ENCODE results near the gene TENT4A. TPM values are rescaled to one million over a fixed set of nuclear protein-coding genes. Genes with fewer than 3 reads are reported as not detected.
A peak's percentile ranks its signal among the peaks of the same experiment; 100 is the strongest.

The TENT4A gene
- total RNA-seq, 1 donor from 2014 or later = 39.4 TPM

DNA sequence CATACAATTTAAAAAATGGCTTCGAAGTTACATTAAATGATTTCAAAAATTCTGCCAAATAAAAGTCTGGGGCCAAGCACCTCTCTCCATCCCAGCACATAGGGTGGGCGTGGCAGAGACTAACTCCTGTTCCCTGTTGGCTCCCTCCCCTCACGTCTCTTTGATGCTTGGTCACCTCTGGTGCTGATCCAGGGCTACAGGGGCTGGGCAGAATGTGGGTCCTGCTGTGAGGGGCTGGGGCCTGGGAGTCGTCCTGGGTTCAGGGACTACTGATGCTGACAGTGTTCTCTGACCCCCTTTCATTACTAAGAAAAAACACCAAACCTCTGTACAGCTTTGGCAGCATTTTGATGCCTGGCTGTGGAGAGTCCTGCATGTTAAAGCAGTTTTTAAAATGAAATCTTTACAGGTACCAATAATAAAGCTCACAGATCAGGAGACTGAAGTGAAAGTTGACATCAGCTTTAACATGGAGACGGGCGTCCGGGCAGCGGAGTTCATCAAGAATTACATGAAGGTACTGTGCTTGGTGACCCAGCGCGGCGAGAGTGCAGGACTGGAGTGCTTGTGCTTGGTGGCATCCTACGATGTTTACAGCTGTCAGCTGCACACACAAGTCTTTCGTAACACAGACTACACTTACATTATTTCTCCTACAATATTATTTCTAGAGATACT, 29.0 kb downstream of the TENT4A start:
- H3K27ac Mint-ChIP-seq = no peak overlapping the region
- H3K9me3 Mint-ChIP-seq = no peaks in the 10 kb centered on the region
- no peak overlapping the region for H3K4me3 Mint-ChIP-seq (ENCODE audit: low read depth)
- H3K4me1 Mint-ChIP-seq (ENCODE audit: low read depth) = peaks cover 16% of the 10 kb centered on the region
- no peaks in the 10 kb centered on the region for H3K27me3 Mint-ChIP-seq (ENCODE audit: low read depth)
- peaks cover 69% of the 10 kb centered on the region for H3K36me3 Mint-ChIP-seq (ENCODE audit: low read depth)
- intact Hi-C loops (cut with micrococcal nuclease) = no loop called here
- DNase-seq (ENCODE audit: low spot score) = no peak

DNA sequence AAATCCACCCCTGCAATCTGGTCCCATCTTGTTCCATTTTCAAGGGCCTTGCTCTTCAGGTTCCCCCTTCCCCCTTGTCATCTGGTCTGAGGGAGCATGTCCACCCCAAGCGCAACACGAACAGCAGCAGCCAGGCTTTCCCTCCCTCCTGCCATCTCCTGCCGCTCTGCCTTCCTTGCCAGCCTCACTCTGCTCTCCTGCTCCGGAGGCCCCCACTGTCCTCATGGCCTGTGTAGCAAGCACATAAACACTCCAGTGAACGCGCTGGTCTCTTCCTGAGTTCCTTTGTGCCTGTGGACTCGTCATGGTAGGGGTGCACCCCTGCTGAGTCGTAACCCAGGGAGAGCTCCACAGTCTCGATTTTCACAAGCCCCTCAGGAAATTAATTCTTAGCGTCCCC, 29.9 kb downstream of the TENT4A start:
- Mint-ChIP-seq H3K4me1 (ENCODE audit: low read depth) (peaks cover 11% of the 10 kb centered on the region), H3K36me3 (ENCODE audit: low read depth) (peaks cover 70% of the 10 kb centered on the region), H3K9me3 (no peaks in the 10 kb centered on the region), H3K27me3 (ENCODE audit: low read depth) (no peaks in the 10 kb centered on the region), H3K27ac (no peak overlapping the region), H3K4me3 (ENCODE audit: low read depth) (no peak overlapping the region)
- intact Hi-C loops (cut with micrococcal nuclease) = no loop called here
- no peak for DNase-seq (ENCODE audit: low spot score)

DNA sequence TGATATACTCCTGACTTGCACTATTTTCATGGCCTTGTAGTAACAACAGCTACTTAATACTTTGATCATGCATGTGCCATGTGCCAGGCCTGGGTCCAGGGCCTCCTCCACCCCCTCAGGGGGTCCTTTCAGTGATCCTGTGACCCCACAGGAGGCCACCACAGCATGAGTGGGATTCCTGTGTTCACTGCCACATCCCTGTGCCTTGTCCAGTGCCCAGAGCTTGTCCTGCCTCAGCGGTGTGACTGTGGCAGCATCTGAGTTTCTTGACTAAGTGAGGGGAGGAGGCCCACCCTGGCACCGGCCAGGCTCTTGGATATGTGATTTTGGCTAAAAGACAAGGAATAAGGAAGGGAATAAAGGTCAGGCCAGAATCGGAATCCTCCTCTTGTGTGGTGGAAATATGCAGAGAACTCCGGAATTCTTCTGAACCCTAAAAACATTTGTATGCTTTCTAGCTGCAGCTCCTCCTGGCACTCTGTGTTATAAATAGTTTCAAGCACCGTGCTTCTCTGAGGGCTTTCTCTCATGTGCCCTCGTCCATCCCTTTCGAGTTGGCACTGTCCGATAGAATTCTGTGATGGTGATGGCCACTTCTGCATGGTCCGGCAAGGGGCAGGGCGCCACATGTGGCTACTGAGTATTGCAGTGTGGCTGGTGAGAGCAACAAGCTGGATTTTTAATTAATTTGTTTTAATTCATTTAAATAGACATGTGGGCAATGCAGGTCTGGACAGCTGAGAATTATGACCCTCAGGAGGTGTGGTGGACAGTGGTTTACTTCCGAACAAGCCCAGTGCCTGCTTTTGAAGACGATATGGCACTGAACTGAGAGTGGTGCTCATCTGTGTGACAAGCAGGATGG, 31.8 kb downstream of the TENT4A start:
- Mint-ChIP-seq H3K4me1 (ENCODE audit: low read depth) (peaks cover 14% of the 10 kb centered on the region), H3K27me3 (ENCODE audit: low read depth) (no peaks in the 10 kb centered on the region), H3K27ac (no peak overlapping the region), H3K4me3 (ENCODE audit: low read depth) (no peak overlapping the region), H3K36me3 (ENCODE audit: low read depth) (peaks cover 69% of the 10 kb centered on the region), H3K9me3 (no peaks in the 10 kb centered on the region)
- intact Hi-C loops (cut with micrococcal nuclease) = loop anchor here (1.0 to 2.0 kb wide), 2 partner anchors 16 to 112 kb away; partner anchors contain the start of genes NSUN2 and SRD5A1
- no peak for DNase-seq (ENCODE audit: low spot score)

DNA sequence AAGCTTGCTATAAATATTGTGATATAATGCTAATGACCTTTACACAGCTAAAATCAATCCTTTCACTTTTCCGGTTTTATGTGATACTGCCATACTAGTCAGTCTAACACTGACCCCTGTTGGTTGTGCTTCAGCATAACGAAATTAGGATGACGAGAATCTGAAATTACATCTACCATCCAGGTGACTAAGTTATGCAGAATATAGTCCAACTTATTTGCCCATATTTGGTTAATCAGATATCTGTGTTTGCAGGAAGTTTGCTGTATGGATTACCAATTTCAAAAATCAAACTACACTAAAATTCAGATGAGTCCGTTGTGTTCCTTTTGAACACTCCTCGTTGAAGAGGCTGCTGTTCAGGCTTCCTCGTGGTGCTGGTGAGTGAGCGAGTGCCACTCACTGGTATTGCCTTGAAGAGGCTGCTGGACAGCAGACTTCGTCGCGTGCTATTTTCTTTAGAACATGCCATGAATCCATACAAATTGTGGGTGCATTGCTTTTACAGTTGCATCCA, 32.5 kb downstream of the TENT4A start:
- H3K4me1 Mint-ChIP-seq (ENCODE audit: low read depth) = peaks cover 14% of the 10 kb centered on the region
- H3K4me3 Mint-ChIP-seq (ENCODE audit: low read depth) = no peak overlapping the region
- intact Hi-C loops (cut with micrococcal nuclease) = loop anchor here (1.0 to 2.0 kb wide), 2 partner anchors 17 to 112 kb away; partner anchors contain the start of genes NSUN2 and SRD5A1
- H3K36me3 Mint-ChIP-seq (ENCODE audit: low read depth) = peaks cover 68% of the 10 kb centered on the region
- no peaks in the 10 kb centered on the region for H3K27me3 Mint-ChIP-seq (ENCODE audit: low read depth)
- H3K27ac Mint-ChIP-seq = peak overlapping the region; percentile 42
- no peaks in the 10 kb centered on the region for H3K9me3 Mint-ChIP-seq
- no peak for DNase-seq (ENCODE audit: low spot score)

DNA sequence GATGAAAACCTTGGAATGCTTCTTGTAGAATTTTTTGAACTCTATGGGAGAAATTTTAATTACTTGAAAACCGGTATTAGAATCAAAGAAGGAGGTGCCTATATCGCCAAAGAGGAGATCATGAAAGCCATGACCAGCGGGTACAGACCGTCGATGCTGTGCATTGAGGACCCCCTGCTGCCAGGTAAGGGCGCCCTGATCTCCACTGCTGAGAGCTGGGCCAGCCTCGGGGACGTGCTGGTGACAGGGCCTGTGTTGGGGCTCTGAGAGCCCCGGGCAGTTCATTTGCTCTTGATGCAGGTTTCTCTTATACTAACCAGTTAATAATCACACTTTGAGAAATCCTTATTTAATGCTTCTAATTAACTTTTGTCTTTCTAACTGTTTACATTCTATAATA, 33.0 kb downstream of the TENT4A start:
- DNase-seq (ENCODE audit: low spot score) = no peak
- Mint-ChIP-seq H3K36me3 (ENCODE audit: low read depth) (peaks cover 69% of the 10 kb centered on the region), H3K27me3 (ENCODE audit: low read depth) (no peaks in the 10 kb centered on the region), H3K27ac (no peak overlapping the region), H3K4me1 (ENCODE audit: low read depth) (peaks cover 14% of the 10 kb centered on the region), H3K9me3 (no peaks in the 10 kb centered on the region), H3K4me3 (ENCODE audit: low read depth) (no peak overlapping the region)
- intact Hi-C loops (cut with micrococcal nuclease) = no loop called here

DNA sequence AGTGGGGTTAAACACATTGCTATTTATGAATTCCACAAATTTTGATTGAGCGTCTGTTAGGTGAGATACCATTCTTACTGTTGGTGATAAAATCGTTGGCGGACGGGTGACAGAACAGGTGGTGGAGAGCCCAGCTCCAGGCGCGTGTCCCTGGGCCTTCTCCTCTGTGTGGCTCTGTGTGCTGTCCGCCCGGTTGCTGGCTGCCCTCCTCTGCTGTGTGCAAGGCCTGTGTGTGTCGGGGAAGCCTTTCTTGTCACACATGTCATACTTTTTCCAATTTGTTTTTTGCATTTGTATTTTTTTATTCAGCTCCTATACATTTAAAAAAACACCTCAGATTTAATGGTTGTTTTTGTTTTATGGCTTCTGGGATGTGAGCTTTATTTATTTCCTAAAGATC, 33.9 kb downstream of the TENT4A start:
- no peak for DNase-seq (ENCODE audit: low spot score)
- no peaks in the 10 kb centered on the region for H3K27me3 Mint-ChIP-seq (ENCODE audit: low read depth)
- no peak overlapping the region for H3K4me3 Mint-ChIP-seq (ENCODE audit: low read depth)
- no peaks in the 10 kb centered on the region for H3K9me3 Mint-ChIP-seq
- intact Hi-C loops (cut with micrococcal nuclease) = no loop called here
- peaks cover 14% of the 10 kb centered on the region for H3K4me1 Mint-ChIP-seq (ENCODE audit: low read depth)
- H3K36me3 Mint-ChIP-seq (ENCODE audit: low read depth) = peaks cover 73% of the 10 kb centered on the region
- no peak overlapping the region for H3K27ac Mint-ChIP-seq

DNA sequence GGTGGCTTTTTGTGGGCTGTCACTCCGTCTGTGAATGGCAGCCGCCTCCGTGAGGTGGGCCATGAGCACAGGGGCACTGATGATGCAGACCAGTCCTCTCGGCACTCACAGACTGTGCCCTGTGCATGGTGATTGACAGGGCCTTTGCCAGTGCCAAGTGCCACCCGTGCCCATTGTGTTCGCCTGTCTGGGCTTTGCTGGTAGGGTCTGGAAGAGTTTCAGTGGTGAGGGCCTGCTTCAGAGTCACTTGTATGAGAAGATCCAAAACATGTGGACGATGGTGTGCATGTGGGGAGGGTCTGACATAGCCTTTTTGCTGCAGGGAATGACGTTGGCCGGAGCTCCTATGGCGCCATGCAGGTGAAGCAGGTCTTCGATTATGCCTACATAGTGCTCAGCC, 34.9 kb downstream of the TENT4A start:
- Mint-ChIP-seq H3K4me3 (ENCODE audit: low read depth) (no peak overlapping the region), H3K27me3 (ENCODE audit: low read depth) (no peaks in the 10 kb centered on the region), H3K9me3 (no peaks in the 10 kb centered on the region), H3K36me3 (ENCODE audit: low read depth) (peaks cover 81% of the 10 kb centered on the region), H3K4me1 (ENCODE audit: low read depth) (peaks cover 14% of the 10 kb centered on the region), H3K27ac (no peak overlapping the region)
- intact Hi-C loops (cut with micrococcal nuclease) = no loop called here
- no peak for DNase-seq (ENCODE audit: low spot score)

DNA sequence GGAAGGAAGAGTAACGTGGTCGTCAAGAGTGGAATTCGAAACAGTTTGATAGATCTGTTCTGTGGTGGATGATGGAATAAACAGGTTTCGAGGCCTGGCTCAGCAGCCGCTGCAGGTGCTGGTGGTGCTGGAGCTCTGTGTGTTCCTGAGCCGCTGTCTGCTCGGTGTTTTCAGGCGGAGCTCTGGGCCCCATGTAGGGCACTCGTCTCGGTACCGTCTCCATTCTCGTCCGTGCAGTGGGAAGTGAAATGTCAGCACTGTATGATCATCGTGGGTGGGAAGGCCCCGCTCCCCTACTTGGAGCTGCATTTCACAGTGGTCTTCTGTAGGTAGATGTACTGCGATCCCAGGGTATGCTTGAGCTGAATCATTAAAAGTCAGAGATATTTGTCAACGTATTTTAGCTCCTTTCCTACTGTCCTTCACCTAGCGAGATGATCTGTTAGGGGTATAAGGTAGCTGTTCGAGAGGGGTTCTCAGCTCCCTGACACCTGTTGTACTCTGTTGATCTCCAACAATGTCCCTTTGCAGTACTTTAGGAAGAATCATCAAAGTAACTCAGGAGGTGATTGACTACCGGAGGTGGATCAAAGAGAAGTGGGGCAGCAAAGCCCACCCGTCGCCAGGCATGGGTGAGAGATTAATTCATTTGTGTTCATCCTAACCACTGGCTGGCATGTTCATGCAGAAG, 35.9 kb downstream of the TENT4A start:
- H3K36me3 Mint-ChIP-seq (ENCODE audit: low read depth) = peaks cover 83% of the 10 kb centered on the region

DNA sequence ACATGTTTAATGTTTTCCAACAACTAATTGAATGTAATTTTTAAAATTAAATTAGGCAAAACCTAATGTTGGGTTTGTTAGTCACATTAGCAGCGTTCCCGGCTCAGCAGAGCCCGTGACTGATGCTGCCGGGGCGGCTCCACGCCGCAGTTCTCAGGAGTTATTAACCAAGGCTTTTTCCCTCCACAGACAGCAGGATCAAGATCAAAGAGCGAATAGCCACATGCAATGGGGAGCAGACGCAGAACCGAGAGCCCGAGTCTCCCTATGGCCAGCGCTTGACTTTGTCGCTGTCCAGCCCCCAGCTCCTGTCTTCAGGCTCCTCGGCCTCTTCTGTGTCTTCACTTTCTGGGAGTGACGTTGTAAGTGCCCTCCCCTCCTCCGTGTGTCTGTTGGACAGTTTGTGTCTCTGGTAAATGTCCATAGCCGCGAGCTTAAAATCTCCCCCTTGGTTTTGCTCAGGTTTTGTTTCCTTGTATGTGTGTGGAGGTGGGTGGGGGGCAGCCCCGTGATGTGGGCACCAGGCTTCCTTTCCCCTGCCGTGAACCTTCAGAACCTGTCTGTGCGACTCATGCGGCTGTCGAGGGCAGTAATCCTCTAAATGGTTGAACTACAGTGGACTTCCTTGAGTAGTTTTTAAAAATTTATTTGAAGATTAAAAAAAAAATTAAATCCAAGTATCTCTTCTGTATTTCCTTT, 37.1 kb downstream of the TENT4A start:
- H3K9me3 Mint-ChIP-seq = no peaks in the 10 kb centered on the region
- no peak overlapping the region for H3K27ac Mint-ChIP-seq
- H3K4me1 Mint-ChIP-seq (ENCODE audit: low read depth) = peaks cover 14% of the 10 kb centered on the region
- H3K36me3 Mint-ChIP-seq (ENCODE audit: low read depth) = peaks cover 85% of the 10 kb centered on the region
- H3K4me3 Mint-ChIP-seq (ENCODE audit: low read depth) = no peak overlapping the region
- DNase-seq (ENCODE audit: low spot score) = no peak
- intact Hi-C loops (cut with micrococcal nuclease) = no loop called here
- no peaks in the 10 kb centered on the region for H3K27me3 Mint-ChIP-seq (ENCODE audit: low read depth)

More for the DNA sequence above, 35.9 kb downstream of the TENT4A start:
- no peaks in the 10 kb centered on the region for H3K9me3 Mint-ChIP-seq
- intact Hi-C loops (cut with micrococcal nuclease) = no loop called here
- H3K4me1 Mint-ChIP-seq (ENCODE audit: low read depth) = peaks cover 14% of the 10 kb centered on the region
- DNase-seq (ENCODE audit: low spot score) = no peak
- no peak overlapping the region for H3K4me3 Mint-ChIP-seq (ENCODE audit: low read depth)
- H3K27ac Mint-ChIP-seq = peak overlapping the region; percentile 21
- H3K27me3 Mint-ChIP-seq (ENCODE audit: low read depth) = no peaks in the 10 kb centered on the region

DNA sequence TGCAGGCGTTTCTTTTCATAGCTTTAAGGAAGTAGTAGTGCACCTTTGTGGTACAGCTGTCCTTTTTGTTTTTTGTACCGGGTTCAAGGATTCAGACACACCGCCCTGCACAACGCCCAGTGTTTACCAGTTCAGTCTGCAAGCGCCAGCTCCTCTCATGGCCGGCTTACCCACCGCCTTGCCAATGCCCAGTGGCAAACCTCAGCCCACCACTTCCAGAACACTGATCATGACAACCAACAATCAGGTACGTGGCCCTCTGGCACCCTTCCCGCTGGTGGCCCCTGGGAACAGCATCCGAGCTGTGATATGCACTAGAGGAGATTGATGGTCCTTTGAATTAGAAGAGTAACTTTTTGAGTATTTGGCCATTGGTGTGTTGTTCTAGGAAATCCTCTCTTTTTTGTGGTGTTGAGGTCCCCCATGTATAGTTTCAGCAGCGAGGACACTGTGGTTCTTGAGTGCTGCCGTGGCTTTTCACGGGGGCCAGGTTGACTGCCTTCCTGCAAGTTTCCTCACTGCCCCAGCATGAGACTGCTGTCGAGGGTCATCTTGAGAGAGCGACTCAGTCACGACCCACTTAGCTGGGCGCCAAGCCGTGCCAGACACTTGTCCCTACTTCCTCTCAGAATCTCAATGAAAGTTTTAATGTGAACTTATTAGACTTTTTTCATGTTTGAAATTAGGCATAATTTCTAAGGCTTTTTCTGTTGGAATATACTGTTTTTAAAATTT, 37.9 kb downstream of the TENT4A start:
- H3K4me3 Mint-ChIP-seq (ENCODE audit: low read depth) = no peak overlapping the region
- H3K36me3 Mint-ChIP-seq (ENCODE audit: low read depth) = peaks cover 86% of the 10 kb centered on the region
- peaks cover 11% of the 10 kb centered on the region for H3K4me1 Mint-ChIP-seq (ENCODE audit: low read depth)
- no peaks in the 10 kb centered on the region for H3K9me3 Mint-ChIP-seq
- no peaks in the 10 kb centered on the region for H3K27me3 Mint-ChIP-seq (ENCODE audit: low read depth)
- no peak overlapping the region for H3K27ac Mint-ChIP-seq
- intact Hi-C loops (cut with micrococcal nuclease) = no loop called here
- DNase-seq (ENCODE audit: low spot score) = no peak

DNA sequence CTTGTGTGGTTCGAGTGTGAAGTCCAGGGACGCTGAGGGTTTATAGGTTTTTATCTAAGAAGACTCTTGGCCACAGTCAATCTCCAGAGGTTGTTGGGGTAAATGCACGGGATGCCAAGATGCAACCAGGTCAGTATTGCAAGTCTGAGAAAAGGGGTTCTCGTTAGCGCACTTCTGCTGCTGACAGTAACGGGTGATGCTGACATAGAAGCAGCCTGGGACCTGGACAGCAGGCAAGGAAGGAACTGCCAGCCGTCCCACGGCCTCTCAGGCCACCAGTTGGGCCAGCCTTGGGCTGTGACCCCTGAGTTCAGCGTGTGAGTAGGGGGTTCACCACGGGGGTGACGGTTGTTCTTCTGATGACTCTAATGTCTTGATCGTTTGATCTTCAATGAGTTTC, 39.0 kb downstream of the TENT4A start:
- no peak for DNase-seq (ENCODE audit: low spot score)
- peaks cover 86% of the 10 kb centered on the region for H3K36me3 Mint-ChIP-seq (ENCODE audit: low read depth)
- no peaks in the 10 kb centered on the region for H3K9me3 Mint-ChIP-seq
- H3K27me3 Mint-ChIP-seq (ENCODE audit: low read depth) = no peaks in the 10 kb centered on the region
- no peak overlapping the region for H3K27ac Mint-ChIP-seq
- no peak overlapping the region for H3K4me3 Mint-ChIP-seq (ENCODE audit: low read depth)
- peaks cover 11% of the 10 kb centered on the region for H3K4me1 Mint-ChIP-seq (ENCODE audit: low read depth)
- intact Hi-C loops (cut with micrococcal nuclease) = no loop called here

DNA sequence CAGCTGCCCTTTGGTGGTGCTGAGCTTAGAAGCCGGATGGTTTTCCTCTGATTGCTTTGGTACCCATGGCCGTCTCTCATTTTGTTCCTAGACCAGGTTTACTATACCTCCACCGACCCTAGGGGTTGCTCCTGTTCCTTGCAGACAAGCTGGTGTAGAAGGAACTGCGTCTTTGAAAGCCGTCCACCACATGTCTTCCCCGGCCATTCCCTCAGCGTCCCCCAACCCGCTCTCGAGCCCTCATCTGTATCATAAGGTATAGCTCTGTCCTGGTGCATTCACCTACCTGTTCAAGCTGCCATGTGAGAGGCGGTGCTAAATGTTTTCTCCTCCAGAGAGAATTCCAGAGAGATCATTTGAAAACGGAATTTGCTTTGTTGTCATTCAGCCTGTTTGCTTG, 39.5 kb downstream of the TENT4A start:
- no peak overlapping the region for H3K4me3 Mint-ChIP-seq (ENCODE audit: low read depth)
- no peak for DNase-seq (ENCODE audit: low spot score)
- no peaks in the 10 kb centered on the region for H3K27me3 Mint-ChIP-seq (ENCODE audit: low read depth)
- H3K36me3 Mint-ChIP-seq (ENCODE audit: low read depth) = peaks cover 84% of the 10 kb centered on the region
- H3K4me1 Mint-ChIP-seq (ENCODE audit: low read depth) = peaks cover 11% of the 10 kb centered on the region
- H3K9me3 Mint-ChIP-seq = no peaks in the 10 kb centered on the region
- no peak overlapping the region for H3K27ac Mint-ChIP-seq
- intact Hi-C loops (cut with micrococcal nuclease) = no loop called here

All from activated T-helper 2 cell treated with anti-CD3 and anti-CD28 coated beads, Interferon-gamma antibody, Interleukin-2, Interleukin-4, amounts not matched to agents 10 μg/mL and 5 μg/mL and 100 μg/mL, durations not matched to agents 14 hours and 24 hours and 36 hours (primary cell).